IPS-15b (cell line): ENCODE results near the gene STIMATE.

Source experiments
- H3K27me3 ChIP-seq: one replicate; pipeline ENCODE4 v1.6.1; 2013; ENCODE audit warnings: low read length; ENCODE audit not compliant: control insufficient read depth, insufficient read depth
- H3K36me3 ChIP-seq: one replicate; pipeline ENCODE4 v1.6.1; 2013; ENCODE audit warnings: low read length; ENCODE audit not compliant: control insufficient read depth, insufficient read depth
- H3K4me1 ChIP-seq: one replicate; pipeline ENCODE4 v1.6.1; 2013; ENCODE audit warnings: mild to moderate bottlenecking, low read length; ENCODE audit not compliant: control insufficient read depth, insufficient read depth
- H3K4me3 ChIP-seq: one replicate; pipeline ENCODE4 v1.5.1; 2013; ENCODE audit warnings: low read depth, low read length
- H3K9ac ChIP-seq: one replicate; pipeline ENCODE4 v1.6.1; 2013; ENCODE audit warnings: low read depth, mild to moderate bottlenecking, low read length
- H3K9me3 ChIP-seq: one replicate; pipeline ENCODE4 v1.6.1; 2013; ENCODE audit warnings: mild to moderate bottlenecking, low read length; ENCODE audit not compliant: control insufficient read depth, insufficient read depth

STIMATE gene

DNA sequence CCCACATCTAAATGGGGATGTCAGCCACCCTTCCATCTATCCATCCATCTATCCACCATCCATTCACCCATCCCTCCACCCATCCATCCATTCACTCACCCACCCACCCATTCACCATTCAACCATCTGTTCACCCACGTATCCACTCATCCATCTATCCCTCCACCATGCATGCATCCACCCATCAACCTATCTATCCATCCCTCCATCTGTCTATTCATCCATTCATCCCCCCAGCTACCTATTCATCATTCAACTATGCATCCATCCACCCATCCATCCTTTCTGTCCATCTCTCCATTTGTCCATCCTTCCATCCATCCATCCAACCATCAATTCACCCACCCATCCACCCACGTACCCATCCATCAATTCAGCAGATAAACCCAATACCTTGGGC lies 88.2 kb downstream of the STIMATE start:
- Histone ChIP-seq H3K27me3 (no peaks in the 10 kb centered on the region), H3K9me3 (no peaks in the 10 kb centered on the region), H3K4me3 (no peak overlapping the region), H3K4me1 (no peaks in the 10 kb centered on the region), H3K9ac (no peak overlapping the region), H3K36me3 (no peaks in the 10 kb centered on the region)

DNA sequence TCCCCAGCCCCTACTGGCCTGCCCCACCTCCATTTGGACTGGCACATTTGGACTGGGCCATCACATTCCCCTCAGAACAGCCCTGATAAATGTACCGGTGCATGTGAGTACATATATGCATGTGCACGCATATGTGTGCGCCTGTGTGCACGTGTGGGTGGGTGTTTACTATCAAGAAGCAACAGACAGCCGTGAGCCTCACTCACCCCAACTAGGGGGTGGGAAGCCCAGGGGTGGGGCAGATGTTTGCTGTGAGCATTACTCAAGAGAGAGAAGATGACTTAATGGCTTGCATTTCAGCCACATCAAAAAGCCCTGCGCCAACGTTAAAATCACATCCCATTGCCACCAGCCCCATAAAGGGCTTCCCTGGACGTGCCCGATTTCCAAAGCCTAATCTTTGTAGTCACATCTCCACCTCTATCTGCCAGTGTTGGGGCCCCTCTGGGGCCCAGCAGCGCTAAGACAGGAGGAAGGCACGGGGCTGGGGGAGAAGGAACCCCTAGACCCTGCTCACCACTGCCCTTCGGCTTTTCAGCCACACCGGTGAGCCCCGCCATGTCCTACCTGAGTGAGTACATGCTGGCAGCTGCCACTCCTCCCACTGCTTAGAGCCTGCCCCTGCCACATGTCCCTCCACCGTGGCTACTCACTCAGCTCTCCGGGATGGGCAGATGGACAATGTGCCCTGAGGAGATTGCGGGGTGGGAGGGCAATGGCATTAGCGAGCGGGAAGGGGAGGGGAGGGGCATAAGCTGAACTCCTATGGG lies 91.9 kb downstream of the STIMATE start:
- H3K9ac ChIP-seq = no peak overlapping the region
- H3K9me3 ChIP-seq = no peaks in the 10 kb centered on the region
- no peak overlapping the region for H3K4me3 ChIP-seq
- no peaks in the 10 kb centered on the region for H3K36me3 ChIP-seq
- no peaks in the 10 kb centered on the region for H3K4me1 ChIP-seq
- H3K27me3 ChIP-seq = no peaks in the 10 kb centered on the region

DNA sequence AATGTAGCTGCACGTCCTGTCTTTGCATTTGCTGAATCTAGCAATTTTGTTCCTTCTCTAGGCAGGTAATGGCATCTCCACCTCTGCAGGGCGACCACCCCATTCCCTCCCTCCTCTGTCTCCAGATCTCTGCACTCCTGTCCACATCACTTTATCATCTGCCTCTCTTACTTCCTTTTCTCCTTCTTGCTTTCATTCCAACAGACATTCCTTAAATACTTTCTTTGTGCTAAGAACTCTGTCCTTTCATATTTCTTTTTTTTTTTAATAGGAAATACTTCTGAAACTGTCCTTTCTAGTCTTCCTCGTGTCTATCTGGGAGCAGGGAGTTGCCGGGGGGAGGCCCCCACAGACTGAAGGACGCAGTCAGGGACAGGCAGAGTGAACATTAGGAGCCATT lies 95.5 kb downstream of the STIMATE start:
- H3K27me3 ChIP-seq = no peaks in the 10 kb centered on the region
- H3K9me3 ChIP-seq = no peaks in the 10 kb centered on the region
- no peaks in the 10 kb centered on the region for H3K4me1 ChIP-seq
- no peak overlapping the region for H3K9ac ChIP-seq
- no peak overlapping the region for H3K4me3 ChIP-seq
- H3K36me3 ChIP-seq = no peaks in the 10 kb centered on the region

DNA sequence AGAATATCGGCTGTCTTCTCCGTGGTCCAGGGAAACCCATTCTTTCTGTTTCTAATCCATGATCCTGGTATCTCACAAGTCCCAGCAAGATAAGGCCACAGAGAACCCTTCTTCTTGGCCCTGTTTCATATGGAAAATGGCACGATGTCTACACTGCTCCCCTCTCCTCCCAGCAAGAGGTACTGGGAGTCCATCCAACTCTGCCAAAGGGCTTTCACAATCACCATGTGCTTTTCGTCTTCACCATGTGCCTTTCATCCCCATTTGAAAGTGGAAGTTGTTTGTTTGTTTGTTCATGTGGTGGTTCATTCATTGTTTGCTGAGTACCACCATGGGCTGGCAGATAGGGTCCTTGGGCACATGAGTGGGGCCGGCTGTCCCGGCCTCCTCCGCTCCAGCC lies 97.3 kb downstream of the STIMATE start:
- Histone ChIP-seq H3K4me3 (no peak overlapping the region), H3K36me3 (no peaks in the 10 kb centered on the region), H3K9ac (no peak overlapping the region), H3K4me1 (no peaks in the 10 kb centered on the region), H3K9me3 (no peaks in the 10 kb centered on the region), H3K27me3 (no peaks in the 10 kb centered on the region)

DNA sequence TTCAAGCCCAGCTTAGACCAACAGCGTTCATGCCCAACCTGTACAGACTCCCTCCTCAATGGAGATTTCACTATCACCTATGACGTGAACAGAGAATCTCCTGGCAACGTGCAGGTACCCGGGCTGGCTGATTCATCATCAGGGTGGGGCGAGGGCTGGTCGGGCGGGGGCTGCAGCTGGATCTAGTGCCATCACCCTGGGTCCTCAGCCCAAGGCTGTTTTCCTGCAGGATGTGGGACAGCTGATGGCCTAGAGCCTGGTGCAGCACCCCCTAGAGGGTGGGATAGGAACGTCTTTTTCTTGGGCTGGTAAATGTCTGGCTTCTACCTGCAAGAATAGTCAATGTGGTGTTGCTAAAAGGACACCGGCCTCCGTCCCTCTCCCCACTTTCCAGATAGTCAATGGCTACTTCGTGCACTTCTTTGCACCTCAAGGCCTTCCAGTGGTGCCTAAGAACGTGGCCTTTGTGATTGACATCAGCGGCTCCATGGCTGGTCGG lies 98.3 kb downstream of the STIMATE start:
- Histone ChIP-seq H3K4me3 (no peak overlapping the region), H3K9ac (no peak overlapping the region), H3K4me1 (no peaks in the 10 kb centered on the region), H3K9me3 (no peaks in the 10 kb centered on the region), H3K36me3 (no peaks in the 10 kb centered on the region), H3K27me3 (no peaks in the 10 kb centered on the region)

DNA sequence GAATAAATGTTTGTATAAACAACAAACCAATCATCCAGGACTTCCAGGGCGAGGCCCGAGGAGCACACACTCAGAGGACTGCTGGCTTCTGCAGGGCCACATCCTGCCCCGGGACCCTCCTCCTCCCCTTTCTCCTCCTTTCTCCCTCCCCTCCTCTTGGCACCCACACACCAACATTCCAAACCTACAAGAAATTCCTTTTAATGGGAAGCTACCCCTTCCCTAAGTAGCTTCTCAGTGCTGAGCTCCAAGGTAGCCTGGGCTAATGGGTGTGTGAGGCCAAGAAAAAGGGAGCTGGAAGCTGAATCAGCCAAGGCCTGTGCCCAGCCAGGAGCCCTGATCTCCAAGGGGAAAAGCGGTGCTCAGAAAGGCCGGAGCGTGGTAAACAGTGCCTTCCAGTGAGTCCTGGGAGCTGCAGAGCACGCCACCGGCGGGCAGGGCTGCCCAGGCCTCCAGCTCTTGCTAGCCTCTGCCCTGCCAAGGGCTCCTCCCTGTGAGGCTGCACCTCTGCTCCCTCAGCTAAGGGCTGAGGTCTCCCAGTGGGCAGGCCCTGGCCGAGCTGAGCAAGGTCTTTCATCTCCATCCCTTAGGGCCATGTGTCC lies 98.9 kb downstream of the STIMATE start:
- Histone ChIP-seq H3K27me3 (no peaks in the 10 kb centered on the region), H3K36me3 (no peaks in the 10 kb centered on the region), H3K4me3 (no peak overlapping the region), H3K9ac (no peak overlapping the region), H3K9me3 (no peaks in the 10 kb centered on the region), H3K4me1 (no peaks in the 10 kb centered on the region)

DNA sequence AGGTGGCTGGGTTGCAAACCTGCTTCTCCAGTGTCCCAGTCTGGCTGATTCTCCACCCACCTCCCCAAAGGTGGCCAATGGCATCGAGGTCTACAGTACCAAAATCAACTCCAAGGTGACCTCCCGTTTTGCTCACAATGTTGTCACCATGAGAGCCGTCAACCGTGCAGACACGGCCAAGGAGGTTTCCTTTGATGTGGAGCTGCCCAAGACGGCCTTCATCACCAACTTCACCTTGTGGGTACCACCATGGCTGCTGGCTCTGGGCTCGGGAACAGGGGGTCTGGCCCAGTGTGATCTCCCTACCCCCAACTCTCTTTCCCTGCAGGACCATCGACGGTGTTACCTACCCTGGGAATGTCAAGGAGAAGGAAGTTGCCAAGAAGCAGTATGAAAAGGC lies 100.9 kb downstream of the STIMATE start:
- Histone ChIP-seq H3K9ac (no peak overlapping the region), H3K36me3 (no peaks in the 10 kb centered on the region), H3K4me1 (no peaks in the 10 kb centered on the region), H3K27me3 (no peaks in the 10 kb centered on the region), H3K9me3 (no peaks in the 10 kb centered on the region), H3K4me3 (no peak overlapping the region)

DNA sequence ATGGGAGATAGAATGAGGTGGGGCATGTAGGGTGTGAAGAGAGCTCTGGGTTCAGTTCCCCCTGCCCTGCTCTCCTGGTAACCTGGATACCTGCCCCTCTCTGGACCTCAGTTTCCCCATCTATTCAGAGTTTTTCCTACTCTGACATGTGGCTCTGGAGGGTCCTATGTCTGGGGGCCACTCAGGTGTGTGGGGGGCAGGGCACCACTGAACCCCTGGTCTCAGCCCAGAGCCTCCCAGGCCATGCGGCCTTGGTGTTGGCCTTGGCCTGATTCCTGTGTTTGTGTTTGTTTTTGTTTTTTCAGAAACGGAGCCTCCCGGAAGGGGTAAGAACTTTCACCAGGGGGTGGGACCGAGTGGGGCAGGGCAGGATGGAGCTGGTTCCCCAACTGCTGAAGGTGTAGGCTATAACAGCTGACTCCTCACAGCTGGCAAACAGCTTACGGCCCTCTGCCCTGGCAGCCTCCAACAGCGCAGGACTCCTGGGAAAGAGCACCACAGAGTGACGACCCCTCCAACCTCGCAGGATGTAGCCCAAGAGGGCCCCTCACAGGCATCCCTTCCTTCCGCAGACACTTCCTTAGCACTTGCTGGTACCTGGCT lies 101.9 kb downstream of the STIMATE start:
- H3K9me3 ChIP-seq = no peaks in the 10 kb centered on the region
- no peak overlapping the region for H3K9ac ChIP-seq
- no peak overlapping the region for H3K4me3 ChIP-seq
- no peaks in the 10 kb centered on the region for H3K27me3 ChIP-seq
- H3K4me1 ChIP-seq = no peaks in the 10 kb centered on the region
- H3K36me3 ChIP-seq = no peaks in the 10 kb centered on the region

DNA sequence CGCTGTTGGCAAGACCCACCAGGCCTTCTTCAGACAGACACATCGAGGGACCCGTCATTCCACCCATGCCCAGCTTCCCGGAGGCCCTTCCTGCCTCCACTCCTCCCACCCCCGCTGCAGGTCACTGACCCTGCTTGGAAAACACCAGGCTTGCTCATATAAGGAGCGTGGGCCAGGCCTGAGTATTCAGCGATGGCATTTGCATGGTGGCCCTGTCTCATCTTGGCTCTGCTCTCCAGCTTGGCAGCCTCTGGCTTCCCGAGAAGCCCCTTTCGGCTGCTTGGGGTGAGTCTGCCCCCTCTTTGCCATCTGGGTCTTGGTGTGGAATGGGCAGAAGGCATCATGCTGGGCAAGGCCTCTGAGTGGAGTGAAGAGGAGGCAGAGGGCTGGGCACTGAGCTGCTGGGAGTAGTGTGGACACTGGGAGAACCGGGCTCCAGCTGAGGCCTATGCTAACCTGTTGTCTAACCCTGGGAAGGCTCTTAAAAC lies 102.7 kb downstream of the STIMATE start, which contains the start of gene ITIH3:
Gene ITIH3 (plus strand): TSS at position 185 of the 488 bp plus-strand sequence. CDS start 8 bp downstream, at position 193.
- Histone ChIP-seq H3K9me3 (no peaks in the 10 kb centered on the region), H3K4me3 (no peak within 1 kb of the TSS), H3K27me3 (no peaks in the 10 kb centered on the region), H3K9ac (no peak within 1 kb of the TSS), H3K36me3 (no peaks in the 10 kb centered on the region), H3K4me1 (no peaks in the 10 kb centered on the region)

DNA sequence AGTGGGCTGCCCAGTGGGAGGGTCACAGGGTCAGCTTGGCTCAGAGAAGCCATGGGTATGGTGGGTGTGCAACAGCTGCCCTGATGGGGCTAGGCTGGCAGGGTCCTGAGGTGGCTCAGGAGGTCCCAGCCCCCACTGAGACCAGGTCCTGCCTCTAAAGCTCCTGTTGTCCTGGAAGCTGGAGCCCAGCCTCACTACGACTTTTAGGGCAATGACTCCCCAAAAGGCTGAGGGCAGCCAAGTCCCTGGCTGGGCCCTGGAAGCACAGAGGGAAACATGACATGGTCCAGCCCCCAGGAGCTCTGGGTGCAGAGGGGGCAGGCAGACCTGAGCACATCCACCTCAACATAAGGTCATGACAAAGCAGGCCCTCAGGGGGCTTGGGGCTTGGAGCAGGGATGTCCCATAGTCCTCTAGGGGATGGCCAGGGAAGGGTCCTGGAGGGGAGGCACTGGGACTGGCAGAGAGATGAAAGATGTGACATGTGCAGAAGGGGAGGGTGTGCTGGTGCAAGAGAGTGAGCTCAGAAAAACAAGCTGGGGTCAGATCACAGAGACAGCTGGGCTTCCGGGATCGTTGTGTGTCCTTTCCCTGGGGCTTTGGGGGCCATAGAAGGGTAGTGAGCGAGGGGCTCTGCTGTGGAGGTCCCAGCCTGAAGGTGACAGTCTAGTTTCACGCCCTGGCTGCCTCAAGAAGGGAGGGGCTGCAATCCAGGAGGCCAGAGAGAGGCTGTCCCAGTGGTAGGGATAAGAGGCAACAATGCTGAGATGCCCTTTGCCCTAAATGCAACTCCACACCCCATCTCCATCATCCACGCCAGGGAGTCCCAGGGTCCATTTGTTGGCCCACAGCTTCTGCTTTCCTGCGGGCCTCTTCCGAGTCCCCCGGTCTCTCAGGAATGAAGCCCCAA lies 103.4 kb downstream of the STIMATE start:
- Histone ChIP-seq H3K9ac (no peak overlapping the region), H3K36me3 (no peaks in the 10 kb centered on the region), H3K9me3 (no peaks in the 10 kb centered on the region), H3K27me3 (no peaks in the 10 kb centered on the region), H3K4me3 (no peak overlapping the region), H3K4me1 (no peaks in the 10 kb centered on the region)

DNA sequence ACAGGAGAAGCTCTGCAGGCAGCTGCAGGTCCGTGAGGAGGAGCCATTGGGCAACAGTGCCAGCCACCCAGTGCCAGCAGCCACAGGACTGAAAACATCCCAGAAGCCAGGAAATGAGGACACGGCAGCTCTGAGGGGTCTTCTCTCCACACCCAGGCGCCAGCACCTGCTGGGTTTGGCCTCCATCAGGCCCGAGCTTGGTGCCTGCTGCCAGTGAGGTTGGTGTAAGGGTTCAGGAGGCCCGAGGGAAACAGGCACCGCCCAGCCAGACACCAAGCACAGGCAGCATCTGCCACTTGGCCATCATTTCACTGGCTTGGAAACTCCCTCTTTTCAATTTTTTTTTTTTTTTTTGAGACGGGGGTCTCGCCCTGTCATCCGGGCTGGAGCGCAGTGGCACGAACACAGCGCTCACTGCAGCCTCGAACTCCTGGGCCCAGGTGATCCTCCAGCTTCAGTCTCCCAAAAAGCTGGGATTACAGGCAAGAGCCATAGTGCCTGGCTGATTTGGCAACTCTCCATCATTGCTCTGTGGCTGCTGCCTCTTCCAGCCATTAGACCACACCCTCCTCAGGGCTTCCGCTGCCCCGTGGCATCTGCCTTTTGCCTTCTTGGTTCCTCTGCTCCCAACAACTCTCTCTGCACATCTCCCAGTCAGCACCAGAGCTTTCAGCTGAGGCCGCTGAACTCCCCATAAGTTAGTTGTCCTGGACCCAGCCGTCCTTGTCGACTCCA lies 104.2 kb downstream of the STIMATE start:
- H3K36me3 ChIP-seq = no peaks in the 10 kb centered on the region
- no peaks in the 10 kb centered on the region for H3K27me3 ChIP-seq
- no peaks in the 10 kb centered on the region for H3K4me1 ChIP-seq
- H3K9ac ChIP-seq = no peak overlapping the region
- H3K4me3 ChIP-seq = no peak overlapping the region
- no peaks in the 10 kb centered on the region for H3K9me3 ChIP-seq
